ENCODE data around the gene FHIT.

- TF ChIP-seq CTCF (conservative IDR thresholded peaks at IDR 0.05) (no peak), EZH2 (IDR thresholded peaks at IDR 0.05; ENCODE audit: low read depth) (no peak)
Observed at GRCh38 chr3:61277411-61277810, 26.2 kb upstream of the FHIT start.

All from PC-9 (cell line).